Fibroblast of lung (primary cell): Measurements from ENCODE around the gene NAA25. TPM values are rescaled to one million over a fixed set of nuclear protein-coding genes. Genes with fewer than 3 reads are reported as not detected.

Source experiments
- DNase-seq, 2 donors: peaks; one replicate each; pipeline versions ENCODE4 v3.0.0 to v3.0.0-alpha.2; 2010; ENCODE audit warnings: low read depth in 2 of 2
- H2AFZ ChIP-seq: 2 replicates; pipeline ENCODE4 v1.5.1; 2012; ENCODE audit warnings: low read length, control low read depth, inconsistent platforms
- H3K27ac ChIP-seq: 2 replicates; pipeline ENCODE4 v1.5.1; 2011; ENCODE audit warnings: low read length, control low read depth; ENCODE audit not compliant: insufficient read depth
- H3K27me3 ChIP-seq: 2 replicates; pipeline ENCODE4 v1.5.1; 2011; ENCODE audit warnings: mild to moderate bottlenecking, low read length; ENCODE audit not compliant: control insufficient read depth, insufficient read depth
- H3K36me3 ChIP-seq: 2 replicates; pipeline ENCODE4 v1.5.1; 2011; ENCODE audit warnings: low read length; ENCODE audit not compliant: control insufficient read depth, insufficient read depth
- H3K4me1 ChIP-seq: 2 replicates; pipeline ENCODE4 v1.5.1; 2011; ENCODE audit warnings: low read length; ENCODE audit not compliant: control insufficient read depth, insufficient read depth; ENCODE audit errors: extremely low read depth
- H3K4me2 ChIP-seq: 2 replicates; pipeline ENCODE4 v1.5.1; 2011; ENCODE audit warnings: low read length, control low read depth; ENCODE audit not compliant: insufficient read depth; ENCODE audit errors: extremely low read depth
- H3K4me3 ChIP-seq, 4 experiments: fragments of 200-600 bp in 1 of 4; sonication (generic) in 1 of 4; replicated peaks in 1 of 4; 2 replicates each; pipeline ENCODE4 v1.5.1; 2011 to 2016; ENCODE audit warnings: low read length in 4 of 4, low read depth in 3 of 4, mild to moderate bottlenecking in 3 of 4, control low read depth in 2 of 4, inconsistent platforms in 1 of 4, mixed read lengths in 1 of 4; ENCODE audit not compliant: insufficient read depth in 1 of 4; ENCODE audit errors: control extremely low read depth in 1 of 4
- H3K79me2 ChIP-seq: 2 replicates; pipeline ENCODE4 v1.5.1; 2012; ENCODE audit warnings: mild to moderate bottlenecking, low read length, inconsistent platforms; ENCODE audit not compliant: control insufficient read depth, insufficient read depth
- H3K9ac ChIP-seq: 2 replicates; pipeline ENCODE4 v1.5.1; 2011; ENCODE audit warnings: mild to moderate bottlenecking, low read length, control low read depth; ENCODE audit not compliant: insufficient read depth
- H3K9me3 ChIP-seq: 2 replicates; pipeline ENCODE4 v1.5.1; 2012; ENCODE audit warnings: low read depth, low read length; ENCODE audit not compliant: control insufficient read depth, insufficient read depth
- H4K20me1 ChIP-seq: 2 replicates; pipeline ENCODE4 v1.5.1; 2011; ENCODE audit warnings: low read length; ENCODE audit not compliant: control insufficient read depth, insufficient read depth; ENCODE audit errors: extremely low read depth
- CTCF ChIP-seq, 2 donors: IDR thresholded peaks in 1 of 2; conservative IDR thresholded peaks in 1 of 2; 1 replicate in 1 of 2; 2 replicates in 1 of 2; pipeline ENCODE4 v1.5.1; 2011 to 2012; ENCODE audit warnings: low read length in 2 of 2, control low read depth in 1 of 2, inconsistent platforms in 1 of 2, low read depth in 1 of 2, mild to moderate bottlenecking in 1 of 2
- EZH2 ChIP-seq: IDR thresholded peaks from 2 replicates; pipeline ENCODE4 v1.5.1; 2012; ENCODE audit warnings: low read length, control low read depth, mild to moderate bottlenecking; ENCODE audit errors: missing control alignments
- polyA minus RNA-seq: library from RNA; depleted of rRNA, polyadenylated mRNA; stranded (reverse); fragments of >200 nt; gene quantifications from 2 replicates; pipeline ENCODE4 v1.2.3, GENCODE V29; 2011; ENCODE audit warnings: low replicate concordance
- polyA plus RNA-seq, 2 donors: library from polyadenylated mRNA; depleted of rRNA in 1 of 2; stranded (reverse) in 1 of 2; unstranded in 1 of 2; fragments of >200 nt; gene quantifications; 2 replicates each; pipeline ENCODE4 v1.2.1, GENCODE V29; 2011 to 2012; ENCODE audit warnings: missing spikeins in 1 of 2
- total RNA-seq: library from RNA; depleted of rRNA; stranded (reverse); fragments of >200 nt; gene quantifications from 2 replicates; pipeline ENCODE4 v1.2.1, GENCODE V29; 2014

Gene NAA25
- total RNA-seq (16.9 and 18.8 TPM in 2 replicates), polyA plus RNA-seq (17.9 and 19.4 TPM in 2 replicates), polyA minus RNA-seq (7.4 and 7.9 TPM in 2 replicates)
- polyA plus RNA-seq (2012), result 10.3 and 12.5 TPM in 2 replicates

GRCh38 chr12:112108202-112109079 is at the start of gene NAA25:
TSS of gene NAA25 (minus strand) at chr12:112108783. CDS start at chr12:112108773, 10 bp downstream.
- H3K9ac ChIP-seq, result peak within 1 kb of the TSS; percentile 85
- no peaks in the 10 kb centered on the region for H3K36me3 ChIP-seq
- no peaks in the 10 kb centered on the region for H3K9me3 ChIP-seq

GRCh38 chr12:112153893-112154219 is 45.3 kb upstream of the NAA25 start:
- TF ChIP-seq CTCF (conservative IDR thresholded peaks at IDR 0.05 in 1 of 2, IDR thresholded peaks at IDR 0.05 in 1 of 2; ENCODE audit: low read depth in 1 of 2, low read length in 2 of 2), result no peak
- TF ChIP-seq EZH2, result no peak
- Histone ChIP-seq H3K4me1 (no peaks in the 10 kb centered on the region), H3K4me2 (no peak overlapping the region), H3K4me3 (no peak overlapping the region), H3K9me3 (no peaks in the 10 kb centered on the region), H2AFZ (no peak overlapping the region), H3K36me3 (peaks cover 27% of the 10 kb centered on the region), H3K27me3 (no peaks in the 10 kb centered on the region), H4K20me1 (no peaks in the 10 kb centered on the region), H3K9ac (no peak overlapping the region), H3K79me2 (no peaks in the 10 kb centered on the region), H3K27ac (no peak overlapping the region)
- no peak for DNase-seq

More at GRCh38 chr12:112108202-112109079, at the start of gene NAA25:
- Histone ChIP-seq H3K4me1 (peaks cover 10% of the 10 kb centered on the region), H3K4me3 (peak within 1 kb of the TSS; percentile 90 to 98 (median 96)), H3K79me2 (peaks cover 53% of the 10 kb centered on the region), H3K27me3 (no peaks in the 10 kb centered on the region), H2AFZ (peak within 1 kb of the TSS; percentile 95), H4K20me1 (peaks cover 4% of the 10 kb centered on the region), H3K27ac (peak within 1 kb of the TSS; percentile 97), H3K4me2 (peak within 1 kb of the TSS; percentile 100)
- TF ChIP-seq CTCF (conservative IDR thresholded peaks at IDR 0.05 in 1 of 2, IDR thresholded peaks at IDR 0.05 in 1 of 2; ENCODE audit: low read depth in 1 of 2, low read length in 2 of 2), result no peak
- no peak for TF ChIP-seq EZH2
- DNase-seq, result peak; percentile 74 to 88

- H3K36me3 ChIP-seq, result peaks cover 30% of the 10 kb centered on the region
- no peaks in the 10 kb centered on the region for H3K4me1 ChIP-seq
- H3K79me2 ChIP-seq, result no peaks in the 10 kb centered on the region
- no peaks in the 10 kb centered on the region for H3K27me3 ChIP-seq
- no peak overlapping the region for H3K4me3 ChIP-seq
- H3K9me3 ChIP-seq, result no peaks in the 10 kb centered on the region
- DNase-seq, result no peak
- no peak overlapping the region for H3K4me2 ChIP-seq
- H3K9ac ChIP-seq, result no peak overlapping the region
- H3K27ac ChIP-seq, result no peak overlapping the region
- H4K20me1 ChIP-seq, result no peaks in the 10 kb centered on the region
- H2AFZ ChIP-seq, result no peak overlapping the region
- no peak for TF ChIP-seq EZH2
- no peak for TF ChIP-seq CTCF (conservative IDR thresholded peaks at IDR 0.05 in 1 of 2, IDR thresholded peaks at IDR 0.05 in 1 of 2; ENCODE audit: low read depth in 1 of 2, low read length in 2 of 2)
These were observed 44.8 kb upstream of the NAA25 start for GRCh38 chr12:112153181-112153892.
